ENCODE results near the gene POLDIP3.
"Not testable (repeated sequence)": the region's sequence is repeated elsewhere in the genome, so short reads cannot be mapped to it uniquely, and the experiment has no call there.

Gene POLDIP3

DNA sequence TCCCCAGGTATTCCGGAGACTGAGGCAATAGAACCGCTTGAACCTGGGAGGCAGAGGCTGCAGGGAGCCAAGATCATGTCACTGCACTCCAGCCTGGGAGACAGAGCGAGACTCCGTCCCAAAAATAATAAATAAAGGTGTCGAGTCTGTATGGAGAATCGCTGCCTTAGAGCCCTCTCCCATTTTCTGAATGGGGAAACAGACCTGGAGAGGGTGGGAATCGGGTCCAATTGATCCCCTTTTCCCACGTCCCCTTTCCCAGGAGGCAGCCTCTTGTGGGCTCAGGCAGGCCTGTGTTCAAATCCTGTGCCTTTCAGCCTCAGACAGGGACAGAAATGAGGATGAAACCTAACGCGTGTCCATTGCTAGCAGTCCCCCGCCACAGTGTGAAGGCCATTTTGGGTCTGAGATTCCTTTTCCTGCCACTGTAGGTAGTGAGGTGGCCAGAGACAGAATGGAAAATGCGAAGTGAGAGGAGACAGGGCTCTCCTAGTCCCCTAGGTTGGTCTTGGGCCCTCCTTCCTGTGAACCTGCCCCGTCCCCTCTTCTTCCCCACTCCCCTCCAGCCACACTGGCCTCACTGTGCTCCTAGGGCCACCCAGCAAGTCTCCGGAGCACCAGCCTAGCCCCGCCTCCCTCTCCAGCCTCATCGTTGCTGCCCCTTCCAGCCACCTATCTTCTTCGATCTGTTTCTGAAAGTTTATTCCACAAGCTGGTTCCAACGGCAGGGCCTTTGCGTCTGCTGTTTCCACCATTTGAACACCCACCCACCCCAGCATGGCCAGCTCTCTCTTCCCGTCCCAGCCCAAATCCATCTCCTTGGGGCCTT is 2.7 kb upstream of the POLDIP3 start:
- no peak for DNase-seq

DNA sequence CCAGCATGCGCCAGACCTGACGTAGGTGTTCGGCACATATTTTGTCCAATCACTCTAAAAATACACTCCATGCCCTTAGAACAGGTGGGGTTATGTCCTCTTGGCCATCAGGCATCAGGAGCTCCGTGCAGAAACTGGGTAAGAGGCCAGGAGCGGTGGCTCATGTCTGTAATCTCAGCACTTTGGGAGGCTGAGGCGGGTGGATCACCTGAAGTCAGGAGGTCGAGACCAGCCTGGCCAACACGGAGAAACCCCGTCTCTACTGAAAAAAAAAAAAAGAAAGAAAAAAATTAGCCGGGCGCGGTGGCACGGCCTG is 1.1 kb upstream of the POLDIP3 start:
- not testable (repeated sequence) for DNase-seq

DNA sequence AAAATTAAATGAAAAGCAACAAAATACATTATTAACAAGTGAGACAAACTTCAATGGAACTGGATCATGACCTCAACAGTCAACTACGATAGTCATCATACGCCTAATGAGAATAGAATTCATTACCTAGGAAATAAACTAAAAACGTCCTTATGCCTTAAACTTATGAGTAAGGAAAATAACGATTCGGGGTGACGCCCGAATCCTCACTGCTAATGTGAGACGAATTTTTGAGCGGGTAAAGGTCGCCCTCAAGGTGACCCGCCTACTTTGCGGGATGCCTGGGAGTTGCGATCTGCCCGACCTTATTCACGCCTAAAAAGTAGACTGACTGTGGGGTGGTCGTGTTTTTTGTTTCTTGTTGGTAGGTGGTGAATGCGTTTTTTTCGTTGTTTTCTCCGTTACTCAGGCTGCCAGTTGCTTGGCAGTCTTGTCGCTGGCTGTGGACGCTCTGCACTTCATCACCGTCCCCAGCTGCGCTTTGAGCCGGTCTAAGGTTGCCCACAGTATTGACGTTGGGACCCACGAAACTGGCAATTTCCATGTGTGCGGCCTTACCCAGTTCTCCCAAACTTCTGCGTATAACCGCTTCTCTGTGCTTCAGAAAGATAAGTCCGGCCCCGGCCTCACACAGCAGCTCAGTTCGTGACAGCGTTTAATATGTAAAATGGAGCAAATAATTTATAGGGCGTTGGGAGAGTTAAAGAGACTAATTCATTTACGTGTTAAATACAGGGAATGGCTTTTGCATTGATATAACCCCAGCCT is 593 bp upstream of the POLDIP3 start:
- peak; percentile 89 for DNase-seq

DNA sequence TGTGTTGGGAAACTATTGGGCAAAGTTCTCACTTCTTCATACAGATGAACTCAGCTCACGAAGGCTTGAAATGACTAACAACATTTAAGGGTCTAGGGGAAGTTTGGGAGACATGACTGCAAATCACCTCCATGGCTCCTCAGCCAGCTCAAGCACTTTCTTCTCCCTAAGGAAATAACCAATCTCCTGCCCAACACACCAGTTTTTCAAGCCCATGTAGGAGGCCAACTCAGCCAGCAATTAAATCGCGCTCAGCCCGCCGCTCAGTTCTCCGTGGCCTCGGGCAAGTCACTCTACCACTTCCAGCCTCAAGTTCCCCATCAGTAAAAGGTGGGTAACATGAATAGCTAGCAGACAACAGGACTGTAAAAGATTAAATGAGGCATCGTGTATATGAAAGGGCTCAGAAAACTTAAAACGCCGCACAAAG is 796 bp downstream of the POLDIP3 start:
- peak; percentile 10 for DNase-seq

DNA sequence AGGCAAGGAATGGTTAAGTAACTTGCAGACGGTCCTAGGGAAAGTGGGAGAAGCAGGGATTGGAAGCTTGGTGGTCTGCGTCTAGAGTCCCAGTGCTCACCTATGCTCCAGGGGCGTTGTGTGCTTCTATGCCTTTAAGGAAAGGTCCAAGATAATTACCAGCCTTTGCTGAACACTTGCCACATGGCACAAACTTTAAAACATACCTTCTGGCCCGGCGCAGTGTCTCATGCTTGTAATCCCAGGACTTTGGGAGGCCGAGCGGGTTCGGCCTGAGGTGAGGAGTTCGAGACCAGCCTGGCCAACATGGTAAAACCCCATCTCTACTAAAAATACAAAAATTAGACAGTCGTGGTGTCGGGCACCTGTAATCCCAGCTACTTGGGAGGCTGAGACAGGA is 2.3 kb downstream of the POLDIP3 start:
- DNase-seq, result no peak

DNA sequence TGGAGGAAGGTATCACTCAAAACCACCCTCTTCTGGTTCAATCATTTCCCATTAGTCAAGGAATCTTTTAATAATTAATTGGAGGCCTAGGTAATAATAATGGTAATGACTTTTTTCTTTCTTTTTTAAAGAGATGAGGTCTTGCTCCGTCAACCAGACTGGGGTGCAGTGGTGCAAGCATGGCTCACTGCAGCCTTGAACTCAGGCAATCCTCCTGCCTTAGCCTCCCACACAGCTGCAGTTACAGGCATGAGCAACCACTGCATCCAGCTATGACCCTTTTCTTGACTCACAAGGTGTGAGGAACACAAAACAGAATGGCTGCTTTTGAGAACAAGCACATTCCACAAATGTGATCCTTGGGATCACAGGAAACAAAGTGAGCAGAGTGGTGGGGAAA is 3.6 kb downstream of the POLDIP3 start:
- no peak for DNase-seq

DNA sequence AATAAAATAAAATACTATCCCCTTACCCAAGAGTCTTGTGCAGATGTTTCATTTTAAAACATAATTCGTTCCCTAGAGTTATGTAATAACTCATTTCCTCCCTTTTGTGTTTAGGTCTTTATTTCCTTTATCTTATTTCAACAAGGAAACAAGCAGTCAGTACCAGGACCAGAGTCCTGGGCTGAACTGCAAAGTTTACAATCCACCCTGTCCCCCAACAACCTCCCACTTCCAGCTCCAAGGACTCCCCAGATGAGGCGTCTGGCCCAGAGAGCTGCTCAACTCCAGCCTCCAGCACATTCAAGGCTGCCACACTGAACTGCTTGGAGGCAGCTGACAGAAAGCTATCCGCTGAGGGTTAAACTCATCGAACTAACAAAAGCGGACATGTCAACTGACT is 4.5 kb downstream of the POLDIP3 start:
- no peak for DNase-seq

DNA sequence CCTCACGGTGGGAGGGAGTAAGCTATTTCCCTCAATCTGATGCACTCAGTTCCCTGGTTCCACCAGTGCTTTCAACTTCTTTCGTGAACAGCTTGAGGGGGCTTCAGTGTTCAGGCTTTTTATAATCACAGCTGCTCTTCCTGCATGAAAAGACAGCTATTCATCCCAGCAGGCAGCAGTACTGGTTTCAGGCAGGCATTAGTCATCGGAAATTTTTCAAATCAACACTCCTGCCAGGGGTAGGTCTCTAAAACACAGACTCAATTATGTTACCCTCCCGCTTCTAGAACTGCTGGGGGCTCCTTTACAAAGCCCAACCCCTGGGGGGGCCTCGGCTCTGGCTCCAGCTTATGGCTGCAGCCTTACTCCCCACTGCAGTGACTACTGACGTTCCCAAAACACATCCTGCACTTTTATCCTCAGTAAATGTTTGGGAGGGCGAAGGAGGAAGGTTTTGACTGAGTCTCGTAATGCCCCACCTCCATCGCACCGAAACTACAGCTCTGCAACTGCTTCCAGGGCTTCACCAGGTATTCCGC is 5.8 kb downstream of the POLDIP3 start:
- no peak for DNase-seq

DNA sequence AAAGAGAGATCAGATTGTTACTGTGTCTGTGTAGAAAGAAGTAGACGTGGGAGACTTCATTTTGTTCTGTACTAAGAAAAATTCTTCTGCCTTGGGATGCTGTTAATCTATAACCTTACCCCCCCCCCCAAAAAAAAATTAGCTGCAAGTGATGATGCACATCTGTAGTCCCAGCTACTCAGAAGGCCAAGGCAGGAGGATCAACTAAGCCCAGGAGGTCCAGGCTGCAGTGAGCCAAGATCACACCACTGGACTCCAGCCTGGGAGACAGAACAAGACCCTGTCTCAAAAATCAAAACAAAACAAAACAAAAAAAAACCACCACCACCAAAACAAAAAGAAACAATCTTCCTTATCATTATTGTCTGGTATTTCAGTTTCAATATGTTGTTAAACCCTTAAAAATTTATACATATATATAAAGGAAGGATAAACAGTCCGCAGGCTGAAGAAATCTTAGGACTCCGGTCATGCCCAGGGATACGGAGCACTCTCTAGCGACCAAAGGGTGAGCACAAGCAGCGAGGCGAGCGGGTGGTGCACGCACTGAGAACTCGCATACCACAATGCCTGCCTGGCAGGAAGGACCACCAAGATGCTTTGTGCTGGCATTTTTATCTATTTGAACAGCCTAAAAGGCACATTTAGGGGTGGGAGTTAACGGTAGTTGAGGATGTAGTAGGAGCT is 6.4 kb downstream of the POLDIP3 start:
- DNase-seq, result no peak

DNA sequence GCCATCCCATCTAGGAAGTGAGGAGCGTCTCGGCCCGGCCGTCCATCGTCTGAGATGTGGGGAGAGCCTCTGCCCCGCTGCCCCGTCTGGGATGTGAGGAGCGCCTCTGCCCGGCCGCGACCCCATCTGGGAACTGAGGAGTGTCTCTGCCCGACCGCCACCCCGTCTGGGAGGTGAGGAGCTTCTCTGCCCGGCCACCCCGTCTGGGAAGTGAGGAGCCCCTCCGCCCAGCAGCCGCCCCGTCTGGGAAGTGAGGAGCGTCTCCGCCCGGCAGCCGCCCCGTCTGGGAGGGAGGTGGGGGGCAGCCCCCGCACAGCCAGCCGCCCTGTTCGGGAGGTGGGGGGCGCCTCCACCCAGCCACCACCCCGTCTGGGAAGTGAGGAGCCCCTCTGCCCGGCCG is 7.0 kb downstream of the POLDIP3 start:
- not testable (repeated sequence) for DNase-seq

DNA sequence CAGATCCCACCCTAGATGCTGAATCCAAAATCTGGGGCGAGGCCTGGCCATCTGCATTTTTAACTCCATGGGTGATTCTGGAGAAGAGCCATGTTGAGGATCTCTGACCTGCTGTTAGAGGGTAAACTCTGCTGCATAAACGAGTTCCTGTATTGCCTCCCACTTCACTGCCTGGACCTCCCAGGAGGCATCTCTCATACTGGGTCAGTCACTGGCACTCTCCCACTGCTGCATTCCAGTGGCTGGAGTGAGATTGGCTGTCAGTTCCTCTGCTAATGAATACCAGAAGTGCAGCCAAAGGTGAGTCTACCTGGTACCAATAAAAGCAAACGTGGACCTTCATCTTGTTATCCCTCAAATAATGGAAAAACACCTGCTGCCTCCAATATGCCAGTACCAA is 10.3 kb downstream of the POLDIP3 start:
- DNase-seq, result no peak

DNA sequence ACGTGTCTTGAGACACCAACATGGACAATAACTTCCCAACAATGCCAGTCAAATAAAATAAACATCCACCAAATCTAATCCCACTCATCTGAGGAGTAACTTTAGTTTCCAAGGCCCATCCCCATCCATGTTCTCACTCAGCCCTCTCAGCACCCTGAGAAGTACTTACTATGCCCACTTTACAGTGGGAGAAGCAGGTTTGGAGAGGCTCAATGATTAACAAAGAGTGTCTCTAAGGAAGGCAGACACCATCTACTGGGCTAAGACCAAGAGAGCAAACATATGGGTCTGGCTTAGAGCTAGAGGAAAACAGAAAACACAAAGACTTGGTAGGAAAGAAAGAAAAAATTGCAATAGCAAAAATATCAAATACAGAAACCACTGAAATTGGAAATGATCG is 11.3 kb downstream of the POLDIP3 start:
- DNase-seq, result no peak

DNA sequence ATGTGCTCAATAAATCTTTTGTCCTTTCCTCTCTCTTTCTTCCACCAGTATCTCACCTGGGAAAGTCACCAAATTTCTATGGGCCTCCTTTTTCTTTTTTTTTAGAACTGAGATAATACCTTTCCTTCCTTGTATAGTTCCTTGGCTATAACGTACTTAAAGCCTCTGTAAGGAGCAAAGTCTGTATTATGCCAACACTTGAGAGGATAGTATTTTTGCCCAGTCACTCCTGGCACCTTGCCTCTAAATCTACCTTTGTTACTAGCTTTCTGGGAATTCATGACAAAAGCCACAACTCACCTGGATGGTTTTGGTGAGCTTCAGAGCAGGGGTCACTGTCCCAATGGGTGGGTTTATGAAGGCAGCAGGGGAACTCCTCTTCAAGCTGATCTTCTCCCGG is 12.2 kb downstream of the POLDIP3 start:
- DNase-seq, result no peak

DNA sequence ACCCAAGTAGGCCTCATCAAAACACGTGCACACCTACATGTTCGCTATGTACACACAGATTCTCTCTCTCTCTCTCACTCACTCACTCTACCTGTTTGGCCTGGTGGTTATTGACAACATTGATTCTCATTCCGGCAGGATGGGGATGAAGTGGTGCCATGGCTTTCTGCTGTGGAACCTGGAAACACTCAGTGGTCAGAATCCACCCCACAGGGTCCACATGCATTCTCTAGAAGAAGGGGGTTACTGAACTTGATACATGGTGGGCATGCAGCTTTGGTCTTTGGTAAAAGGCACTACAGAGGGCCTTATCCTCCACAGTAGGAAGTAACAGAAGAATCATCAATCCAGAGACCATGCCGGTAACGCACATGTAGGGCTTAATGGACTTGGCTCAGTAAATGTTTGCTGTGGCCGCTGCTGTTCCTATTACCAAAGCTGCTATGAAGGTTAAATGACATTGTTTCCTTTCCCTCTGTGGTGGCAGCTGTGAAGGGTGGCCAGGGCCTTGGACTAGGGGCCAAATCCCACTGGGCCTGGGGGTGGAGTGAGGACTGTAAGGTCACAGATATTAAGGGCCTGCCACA is 12.7 kb downstream of the POLDIP3 start:
- no peak for DNase-seq

DNA sequence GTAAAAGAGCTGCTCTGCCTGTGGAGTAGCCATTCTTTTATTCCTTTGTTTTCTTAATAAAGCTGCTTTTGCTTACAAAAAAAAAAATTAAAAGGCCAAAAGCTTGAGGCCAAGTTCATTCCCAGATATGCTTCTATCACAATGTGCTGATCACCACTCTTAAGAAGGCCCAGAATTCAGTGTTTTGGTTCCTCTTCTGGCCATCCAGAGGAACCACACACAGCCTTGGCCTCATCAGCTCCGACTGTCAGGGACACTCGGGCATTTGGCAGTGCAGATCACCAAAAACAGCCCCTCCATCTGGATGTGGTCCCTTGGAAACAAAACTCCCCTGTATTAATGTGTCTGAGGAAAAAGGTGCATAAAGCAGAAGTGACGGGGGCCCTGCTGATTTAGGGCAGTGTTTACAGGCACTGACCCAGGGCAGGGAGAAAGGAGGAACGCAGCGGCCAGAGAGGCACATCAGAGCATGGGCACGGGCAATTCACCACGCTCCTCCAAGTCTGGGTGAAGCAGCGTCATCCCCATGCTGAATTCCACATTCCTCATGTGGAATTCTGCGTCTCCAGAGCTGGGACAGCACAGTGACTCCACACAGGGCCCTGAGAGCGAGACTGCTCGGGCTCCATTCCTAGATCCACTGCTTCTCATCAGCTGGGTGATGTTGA is 17.7 kb downstream of the POLDIP3 start:
- no peak for DNase-seq

DNA sequence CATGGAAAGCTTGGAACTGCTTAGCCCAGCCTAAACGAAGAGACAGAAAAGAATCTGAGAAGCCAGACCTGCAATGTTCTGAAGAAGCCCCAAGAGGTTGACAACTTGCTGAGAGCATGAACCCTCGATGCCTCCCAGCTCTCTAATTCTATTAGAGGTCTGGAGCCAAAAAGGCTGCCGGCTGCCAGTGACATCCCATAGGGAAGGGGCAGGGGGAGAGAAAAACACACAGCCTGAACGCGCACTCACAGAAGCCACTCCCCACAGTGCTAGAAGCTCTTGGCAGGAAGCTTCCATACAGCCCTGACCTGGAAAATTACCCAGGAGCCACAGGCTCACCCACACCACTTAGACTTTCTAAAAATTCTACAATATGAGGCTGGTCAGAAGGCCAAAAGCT is 18.3 kb downstream of the POLDIP3 start:
- DNase-seq, result no peak

DNA sequence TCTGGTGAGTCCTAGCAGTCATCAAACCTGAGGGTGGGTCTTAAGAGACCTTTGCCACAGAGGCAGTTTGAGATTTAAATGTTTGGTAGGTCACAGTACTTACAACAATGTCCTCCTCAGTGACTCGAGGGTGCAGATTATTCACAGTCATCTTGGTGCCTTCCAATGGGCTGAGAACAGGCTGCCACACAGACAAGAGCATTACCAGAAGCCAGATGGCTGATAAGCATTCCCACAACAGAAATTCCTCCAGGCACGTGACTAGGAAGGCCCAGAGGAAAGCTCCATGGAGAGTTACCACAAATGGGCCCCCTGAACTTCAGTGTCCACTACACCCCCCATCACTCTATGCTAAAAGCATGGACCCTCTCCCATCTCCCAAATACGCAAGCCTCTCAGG is 19.2 kb downstream of the POLDIP3 start:
- no peak for DNase-seq

DNA sequence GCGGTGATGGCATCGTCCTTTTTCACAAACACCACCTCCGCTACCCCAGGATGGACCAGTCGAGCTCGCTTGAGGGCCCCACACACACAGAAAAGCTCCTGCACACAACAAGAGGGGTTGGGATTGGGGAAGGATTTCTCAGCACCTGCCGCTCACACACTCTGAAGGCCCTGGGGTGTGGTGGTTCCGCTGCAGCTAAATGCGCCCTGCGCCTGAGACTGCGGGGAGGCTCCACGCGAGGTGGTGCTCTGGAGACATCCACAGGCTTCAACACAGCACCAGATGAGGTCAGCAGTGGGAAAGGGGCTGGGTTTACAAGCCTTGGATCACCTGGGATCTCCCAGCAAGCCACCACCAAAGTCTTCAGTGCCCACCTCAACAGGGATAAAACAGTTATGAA is 22.7 kb downstream of the POLDIP3 start:
- DNase-seq, result no peak

DNA sequence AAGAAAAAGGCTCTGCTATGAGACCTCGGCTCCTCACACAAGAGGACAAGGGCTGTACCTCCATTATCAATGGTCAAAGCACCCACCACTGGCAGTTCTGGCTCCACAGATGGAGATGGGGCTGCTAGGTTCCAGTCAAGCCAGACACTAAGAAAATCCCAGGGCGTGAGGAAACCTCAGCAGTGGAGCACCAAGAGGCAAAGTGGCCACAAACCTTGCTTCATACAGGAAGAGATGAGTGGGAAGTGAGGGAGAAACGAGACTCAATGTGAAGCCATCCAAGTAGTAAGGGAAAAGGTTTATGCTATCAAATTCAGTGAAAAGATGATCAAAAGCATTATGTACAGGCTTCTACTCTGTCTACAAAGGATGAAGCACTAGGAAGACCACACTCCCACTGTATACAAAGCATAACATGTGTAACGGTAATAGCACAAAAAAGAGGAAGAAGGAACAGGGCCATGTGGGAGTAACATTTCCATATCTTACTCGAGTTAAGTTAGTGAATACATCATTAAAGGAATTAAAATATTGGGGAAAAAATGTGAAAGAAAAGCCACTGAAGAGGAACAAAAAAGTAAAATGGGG is 27.0 kb downstream of the POLDIP3 start:
- DNase-seq, result no peak

DNA sequence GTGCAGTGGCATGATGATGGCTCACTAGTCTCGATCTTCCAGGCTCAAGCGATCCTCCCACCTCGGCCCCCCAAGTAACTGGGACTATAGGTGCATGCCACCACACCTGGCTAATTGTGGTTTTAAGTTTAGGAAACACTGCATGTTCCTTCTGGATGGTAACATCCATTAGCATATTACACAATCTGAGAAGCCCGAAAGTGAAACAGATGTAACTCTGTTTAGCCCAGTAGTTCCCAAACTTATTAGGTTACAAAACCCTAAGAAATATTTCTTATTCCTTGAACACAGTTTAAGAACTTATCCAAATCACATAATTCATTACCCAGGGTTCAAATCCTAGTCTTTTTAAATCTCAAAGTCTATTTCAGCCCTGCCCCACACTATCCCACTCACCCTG is 28.3 kb downstream of the POLDIP3 start:
- DNase-seq, result no peak

DNA sequence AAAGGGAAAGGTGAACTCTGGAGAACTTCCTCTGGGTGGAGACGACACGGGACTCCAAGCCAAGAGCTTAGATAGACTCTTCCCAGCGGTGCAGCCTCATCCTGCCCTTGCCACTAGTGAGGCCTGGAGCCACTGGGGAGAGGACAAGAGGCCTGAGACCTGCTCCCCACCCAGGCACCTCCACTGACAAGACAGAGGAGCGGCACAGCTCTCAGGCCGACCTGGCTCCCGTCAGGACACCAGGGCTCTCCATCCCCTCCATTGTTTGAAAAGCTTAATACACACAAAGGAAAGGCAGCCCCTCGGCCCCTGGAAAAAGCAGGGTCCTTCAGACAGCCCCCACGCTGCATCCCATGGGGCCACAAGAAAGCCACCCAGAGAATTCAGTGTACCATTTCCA is 29.6 kb downstream of the POLDIP3 start:
- DNase-seq, result no peak

DNA sequence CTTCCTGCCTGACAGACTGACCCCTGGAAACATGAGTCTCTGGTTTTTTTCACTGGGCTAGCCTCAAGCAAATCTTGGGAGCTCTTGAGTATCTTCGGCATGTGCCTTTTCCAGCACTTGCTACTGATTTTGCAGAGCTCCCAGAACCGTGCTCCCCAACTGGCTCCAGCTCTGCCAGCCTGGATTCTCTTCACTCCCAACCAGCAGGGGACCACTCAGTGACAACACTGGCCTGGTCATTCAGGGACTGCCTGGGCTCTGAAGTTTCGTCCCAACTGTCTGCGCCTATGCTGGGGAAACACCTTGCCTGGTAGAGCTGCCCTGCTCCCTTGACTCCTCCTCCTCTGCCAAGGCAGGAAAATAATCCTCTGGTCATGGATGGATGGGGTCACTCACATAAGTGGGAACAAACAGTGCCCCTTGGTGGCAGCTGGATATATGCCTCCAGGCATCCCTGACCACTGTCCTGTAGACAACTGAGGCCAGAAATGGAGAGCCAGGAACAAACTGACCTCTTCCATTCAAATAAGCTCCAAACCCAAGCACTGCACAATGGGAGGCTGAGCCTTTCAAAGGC is 30.2 kb downstream of the POLDIP3 start:
- no peak for DNase-seq

All from CD4-positive, alpha-beta T cell treated with Interleukin-4 for 4 hours (primary cell).